Activated naive CD4-positive, alpha-beta T cell treated with anti-CD3 and anti-CD28 coated beads, Interleukin-2, amount 50 U/mL, for 24 hours (primary cell): Measurements from ENCODE around the gene CYP2R1.
A peak's percentile ranks its signal among the peaks of the same experiment; 100 is the strongest.
"Not testable (repeated sequence)": the region's sequence is repeated elsewhere in the genome, so short reads cannot be mapped to it uniquely, and the experiment has no call there.

Source experiments
- H3K27ac Mint-ChIP-seq: one replicate; pipeline ENCODE4 v1.8.0; 2021; ENCODE audit warnings: mild to moderate bottlenecking, mixed read lengths
- H3K27me3 Mint-ChIP-seq: one replicate; pipeline ENCODE4 v1.8.0; 2021; ENCODE audit warnings: mixed read lengths
- H3K36me3 Mint-ChIP-seq: one replicate; pipeline ENCODE4 v1.8.0; 2021; ENCODE audit warnings: mixed read lengths
- H3K4me1 Mint-ChIP-seq: one replicate; pipeline ENCODE4 v1.8.0; 2021; ENCODE audit warnings: mixed read lengths
- H3K4me3 Mint-ChIP-seq: one replicate; pipeline ENCODE4 v1.8.0; 2021; ENCODE audit warnings: mild to moderate bottlenecking, mixed read lengths
- H3K9me3 Mint-ChIP-seq: one replicate; pipeline ENCODE4 v1.8.0; 2021; ENCODE audit warnings: mixed read lengths

CYP2R1 gene

DNA sequence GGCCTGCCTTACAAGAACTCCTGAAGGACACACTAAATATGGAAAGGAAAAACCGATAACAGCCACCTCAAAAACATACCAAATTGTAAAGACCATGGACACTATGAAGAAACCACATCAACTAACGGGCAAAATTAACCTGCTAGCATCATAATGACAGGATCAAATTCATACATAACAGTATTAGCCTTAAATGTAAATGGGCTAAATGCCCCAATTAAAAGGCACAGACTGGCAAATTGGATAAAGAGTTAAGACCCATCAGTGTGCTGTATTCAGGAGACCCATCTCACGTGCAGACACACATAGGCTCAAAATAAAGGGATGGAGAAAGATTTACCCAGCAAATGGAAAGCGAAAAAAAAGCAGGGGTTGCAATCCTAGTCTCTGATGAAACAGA, 28.3 kb downstream of the CYP2R1 start:
- Mint-ChIP-seq H3K27ac (peak overlapping the region; percentile 73), H3K36me3 (peaks cover 33% of the 10 kb centered on the region), H3K4me1 (peaks cover 21% of the 10 kb centered on the region)
- H3K27me3 Mint-ChIP-seq, H3K4me3 Mint-ChIP-seq, H3K9me3 Mint-ChIP-seq: not testable (repeated sequence)

DNA sequence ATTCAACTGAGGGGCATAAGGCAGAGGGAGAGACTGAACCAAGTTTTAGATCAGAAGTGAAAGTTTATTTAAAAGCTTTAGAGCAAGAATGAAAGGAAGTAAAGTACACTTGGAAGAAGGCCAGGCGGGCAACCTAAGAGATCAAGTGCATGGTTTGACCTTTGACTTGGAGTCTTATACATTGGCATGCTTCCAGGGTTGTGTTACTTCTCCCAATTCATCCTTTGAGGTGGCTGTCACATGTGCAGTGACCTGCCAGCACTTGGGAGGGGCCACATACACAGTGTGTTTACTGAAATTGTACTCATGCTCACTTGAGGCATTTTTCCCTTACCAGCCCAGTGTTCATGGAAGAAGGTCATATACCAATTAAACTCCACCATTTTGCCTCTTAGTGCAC, 30.4 kb downstream of the CYP2R1 start:
- Mint-ChIP-seq H3K4me1 (peaks cover 31% of the 10 kb centered on the region), H3K27me3 (no peaks in the 10 kb centered on the region), H3K27ac (peak overlapping the region; percentile 12), H3K9me3 (peaks cover 4% of the 10 kb centered on the region), H3K36me3 (peaks cover 38% of the 10 kb centered on the region), H3K4me3 (no peak overlapping the region)

DNA sequence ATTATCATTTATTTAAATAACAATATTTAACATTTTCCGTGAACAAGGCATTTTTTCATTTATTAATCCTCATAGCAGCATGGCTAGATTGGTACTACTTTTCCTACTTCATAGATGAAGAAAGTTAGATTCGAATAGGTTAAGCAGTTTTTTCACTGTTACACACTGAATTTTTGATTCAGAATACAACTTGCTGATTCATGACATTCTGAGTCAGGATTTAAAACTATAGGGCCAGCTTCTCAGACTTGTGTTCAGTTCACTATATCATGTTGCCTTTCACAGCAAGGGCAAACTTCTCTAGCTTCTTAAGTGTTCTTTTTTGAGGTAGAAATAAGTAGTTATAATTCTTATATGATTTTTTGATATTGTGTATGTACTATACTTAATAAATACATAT, 31.5 kb downstream of the CYP2R1 start:
- Mint-ChIP-seq H3K9me3 (peaks cover 4% of the 10 kb centered on the region), H3K27me3 (no peaks in the 10 kb centered on the region), H3K27ac (no peak overlapping the region), H3K36me3 (peaks cover 45% of the 10 kb centered on the region), H3K4me1 (peaks cover 29% of the 10 kb centered on the region), H3K4me3 (no peak overlapping the region)

GRCh38 chr11:14858404-14858803, 33.6 kb downstream of the CYP2R1 start:
- peaks cover 40% of the 10 kb centered on the region for H3K4me1 Mint-ChIP-seq
- no peak overlapping the region for H3K27ac Mint-ChIP-seq
- H3K9me3 Mint-ChIP-seq = peaks cover 4% of the 10 kb centered on the region
- H3K27me3 Mint-ChIP-seq = no peaks in the 10 kb centered on the region
- peaks cover 44% of the 10 kb centered on the region for H3K36me3 Mint-ChIP-seq
- H3K4me3 Mint-ChIP-seq = no peak overlapping the region

DNA sequence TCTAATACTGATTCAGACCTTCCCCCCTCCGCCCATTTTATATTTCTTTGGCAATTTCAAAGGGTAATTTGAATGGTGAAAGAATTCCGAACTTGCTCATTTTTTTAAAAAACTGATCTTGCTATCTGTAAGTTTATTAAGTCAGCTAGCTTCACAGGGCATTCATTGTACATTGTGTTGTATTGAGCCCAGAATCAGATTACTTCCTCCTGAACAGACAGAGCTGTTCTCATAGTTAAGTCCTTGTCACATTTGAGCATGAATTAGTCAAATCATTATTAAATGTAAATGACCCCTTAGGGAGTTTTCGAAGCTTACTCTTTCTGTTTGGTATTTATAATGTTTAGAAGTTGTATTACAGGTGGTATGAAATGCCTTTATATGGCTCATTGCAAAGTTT, 34.4 kb downstream of the CYP2R1 start:
- H3K36me3 Mint-ChIP-seq = peaks cover 43% of the 10 kb centered on the region
- peaks cover 44% of the 10 kb centered on the region for H3K4me1 Mint-ChIP-seq
- H3K9me3 Mint-ChIP-seq = no peaks in the 10 kb centered on the region
- H3K4me3 Mint-ChIP-seq = no peak overlapping the region
- H3K27ac Mint-ChIP-seq = peak overlapping the region; percentile 73
- H3K27me3 Mint-ChIP-seq = no peaks in the 10 kb centered on the region

DNA sequence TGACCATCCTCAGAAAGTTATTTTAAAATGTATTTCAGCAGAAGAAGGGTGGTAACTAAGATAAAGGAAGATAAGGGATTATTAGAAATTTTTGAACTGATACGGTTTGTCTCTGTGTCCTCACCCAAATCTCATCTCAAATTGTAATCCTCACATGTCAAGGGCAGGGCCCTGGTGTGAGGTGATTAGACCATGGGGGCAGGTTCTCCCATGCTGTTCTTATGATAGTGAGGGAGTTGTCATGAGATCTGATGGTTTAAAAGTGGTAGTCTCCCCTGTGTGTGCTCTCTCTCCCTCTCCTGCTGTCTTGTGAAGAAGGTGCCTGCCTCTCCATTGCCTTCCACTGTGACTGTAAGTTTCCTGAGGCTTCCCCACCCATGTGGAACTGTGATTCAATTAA, 36.1 kb downstream of the CYP2R1 start:
- Mint-ChIP-seq H3K4me1 (peaks cover 50% of the 10 kb centered on the region), H3K36me3 (peaks cover 40% of the 10 kb centered on the region), H3K27ac (peak overlapping the region; percentile 35), H3K9me3 (no peaks in the 10 kb centered on the region), H3K27me3 (no peaks in the 10 kb centered on the region), H3K4me3 (no peak overlapping the region)

DNA sequence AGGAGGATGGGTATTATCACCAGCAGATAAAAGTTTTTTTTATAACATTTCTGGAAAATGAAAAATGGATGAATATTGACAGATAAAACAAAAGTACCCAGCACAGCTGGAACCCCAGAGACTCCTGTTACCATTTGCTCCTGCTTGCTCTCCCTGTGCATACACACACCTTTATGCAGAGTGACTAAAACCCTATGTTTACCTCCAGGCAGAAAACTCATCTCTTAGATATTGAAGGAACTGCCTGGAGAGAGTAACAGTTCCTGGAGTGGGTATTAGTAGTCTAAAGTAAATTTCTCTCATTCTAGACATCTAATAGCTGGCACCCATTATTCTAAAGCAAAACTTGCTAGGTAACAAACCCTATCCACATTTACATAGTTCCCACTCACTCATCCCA, 38.0 kb downstream of the CYP2R1 start:
- peaks cover 37% of the 10 kb centered on the region for H3K36me3 Mint-ChIP-seq
- peaks cover 47% of the 10 kb centered on the region for H3K4me1 Mint-ChIP-seq
- H3K27ac Mint-ChIP-seq = no peak overlapping the region
- no peak overlapping the region for H3K4me3 Mint-ChIP-seq
- no peaks in the 10 kb centered on the region for H3K9me3 Mint-ChIP-seq
- H3K27me3 Mint-ChIP-seq = no peaks in the 10 kb centered on the region

- Mint-ChIP-seq H3K9me3 (no peaks in the 10 kb centered on the region), H3K4me3 (no peak overlapping the region), H3K36me3 (peaks cover 38% of the 10 kb centered on the region), H3K27me3 (no peaks in the 10 kb centered on the region), H3K4me1 (peaks cover 43% of the 10 kb centered on the region), H3K27ac (peak overlapping the region; percentile 59)
These were observed 39.4 kb downstream of the CYP2R1 start for GRCh38 chr11:14852571-14853177.

- H3K9me3 Mint-ChIP-seq = no peaks in the 10 kb centered on the region
- no peaks in the 10 kb centered on the region for H3K27me3 Mint-ChIP-seq
- H3K27ac Mint-ChIP-seq = no peak overlapping the region
- no peak overlapping the region for H3K4me3 Mint-ChIP-seq
- H3K4me1 Mint-ChIP-seq = no peaks in the 10 kb centered on the region
- H3K36me3 Mint-ChIP-seq = peaks cover 36% of the 10 kb centered on the region
These were observed 50.0 kb downstream of the CYP2R1 start for GRCh38 chr11:14842002-14842401.

DNA sequence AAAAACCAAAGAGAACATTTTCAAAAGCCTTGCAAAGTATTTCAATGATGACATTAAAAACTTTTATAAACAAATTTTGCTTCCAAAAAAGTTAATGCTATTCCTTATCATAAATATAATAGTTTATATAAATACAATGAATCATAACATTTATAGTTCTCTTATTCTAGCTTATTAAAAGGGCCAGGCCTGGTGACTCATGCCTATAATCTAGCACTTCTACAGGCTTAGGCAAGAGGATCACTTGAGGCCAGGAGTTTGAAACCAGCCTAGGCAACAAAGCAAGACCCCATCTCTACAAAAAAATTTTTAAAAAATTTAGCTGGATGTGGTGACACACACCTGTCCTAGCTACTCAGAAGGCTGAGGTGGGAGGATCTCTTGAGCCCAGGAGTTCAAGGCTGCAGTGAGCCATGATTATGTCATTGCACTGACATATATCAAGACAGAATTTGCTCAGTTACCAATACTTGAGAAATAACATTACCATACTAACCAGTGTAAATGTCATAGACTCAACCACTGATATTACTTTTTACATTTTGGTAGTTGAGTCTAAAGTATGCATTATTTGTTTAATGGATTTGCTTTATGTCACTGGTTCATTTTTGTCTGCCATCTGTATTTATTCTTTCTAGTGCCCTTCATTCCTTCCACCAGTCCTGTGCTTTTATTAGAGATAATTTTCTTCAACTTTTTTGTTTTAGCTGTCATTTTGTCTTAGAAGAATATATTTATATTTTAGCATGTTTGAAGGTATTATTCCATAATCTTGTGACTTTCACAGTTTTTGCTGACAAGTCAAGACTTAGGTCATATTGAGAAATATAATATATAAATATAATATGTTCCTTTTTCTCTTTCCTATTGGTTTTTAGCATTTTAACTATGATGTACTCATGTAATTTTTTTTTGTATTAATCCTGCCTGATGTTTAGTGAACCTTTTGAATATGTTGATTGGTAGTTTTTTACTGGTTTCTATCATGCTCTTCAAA, 56.2 kb downstream of the CYP2R1 start:
- H3K36me3 Mint-ChIP-seq = peaks cover 32% of the 10 kb centered on the region
- peaks cover 4% of the 10 kb centered on the region for H3K4me1 Mint-ChIP-seq
- H3K4me3 Mint-ChIP-seq = no peak overlapping the region
- no peaks in the 10 kb centered on the region for H3K27me3 Mint-ChIP-seq
- peak overlapping the region; percentile 72 for H3K27ac Mint-ChIP-seq
- no peaks in the 10 kb centered on the region for H3K9me3 Mint-ChIP-seq
